KMS-11 (cell line): ENCODE measurements around the gene TEX52.

Source experiments
- H2AFZ ChIP-seq: fragments of 200-600 bp; sonication (generic); 2 replicates; pipeline ENCODE4 v1.6.1; 2016; ENCODE audit warnings: antibody characterized with exemption, mixed run types, low read depth
- H3K27ac ChIP-seq: fragments of 200-600 bp; sonication (generic); 2 replicates; pipeline ENCODE4 v1.6.1; 2016; ENCODE audit warnings: mild to moderate bottlenecking, mixed run types
- H3K27me3 ChIP-seq: fragments of 200-600 bp; sonication (generic); 2 replicates; pipeline ENCODE4 v1.6.1; 2017; ENCODE audit warnings: mild to moderate bottlenecking, low read depth, mixed run types, moderate library complexity; ENCODE audit not compliant: insufficient read depth
- H3K36me3 ChIP-seq: fragments of 200-600 bp; sonication (generic); 2 replicates; pipeline ENCODE4 v1.6.1; 2017; ENCODE audit warnings: mild to moderate bottlenecking, mixed run types; ENCODE audit not compliant: insufficient read depth
- H3K4me1 ChIP-seq: fragments of 200-600 bp; sonication (generic); 2 replicates; pipeline ENCODE4 v1.6.1; 2016; ENCODE audit warnings: mild to moderate bottlenecking, low read depth, mixed run types; ENCODE audit not compliant: poor library complexity, severe bottlenecking
- H3K4me2 ChIP-seq: fragments of 200-600 bp; sonication (generic); 2 replicates; pipeline ENCODE4 v1.7.0; 2016; ENCODE audit warnings: mild to moderate bottlenecking, mixed run types
- H3K4me3 ChIP-seq: fragments of 200-600 bp; sonication (generic); IDR thresholded peaks from 2 replicates; pipeline ENCODE4 v1.6.1; 2017; ENCODE audit warnings: low read depth, low read length, mixed read lengths; ENCODE audit not compliant: insufficient read depth
- H3K79me2 ChIP-seq: fragments of 200-600 bp; sonication (generic); 2 replicates; pipeline ENCODE4 v1.6.1; 2016; ENCODE audit warnings: low read depth, mixed run types; ENCODE audit not compliant: insufficient read depth
- H3K9ac ChIP-seq: fragments of 200-600 bp; sonication (generic); 2 replicates; pipeline ENCODE4 v1.6.1; 2016; ENCODE audit warnings: mild to moderate bottlenecking, mixed run types
- H4K20me1 ChIP-seq: fragments of 200-600 bp; sonication (generic); 2 replicates; pipeline ENCODE4 v1.6.1; 2016; ENCODE audit warnings: mild to moderate bottlenecking, mixed run types; ENCODE audit not compliant: insufficient read depth
- TF ChIP-seq, protein P1 (sequence below): fragments of 200-600 bp; sonication (generic); conservative IDR thresholded peaks from 2 replicates; pipeline ENCODE4 v1.6.1; 2017; ENCODE audit warnings: low read depth, mild to moderate bottlenecking, antibody characterized with exemption, low read length, moderate library complexity, mixed read lengths

Gene TEX52

DNA sequence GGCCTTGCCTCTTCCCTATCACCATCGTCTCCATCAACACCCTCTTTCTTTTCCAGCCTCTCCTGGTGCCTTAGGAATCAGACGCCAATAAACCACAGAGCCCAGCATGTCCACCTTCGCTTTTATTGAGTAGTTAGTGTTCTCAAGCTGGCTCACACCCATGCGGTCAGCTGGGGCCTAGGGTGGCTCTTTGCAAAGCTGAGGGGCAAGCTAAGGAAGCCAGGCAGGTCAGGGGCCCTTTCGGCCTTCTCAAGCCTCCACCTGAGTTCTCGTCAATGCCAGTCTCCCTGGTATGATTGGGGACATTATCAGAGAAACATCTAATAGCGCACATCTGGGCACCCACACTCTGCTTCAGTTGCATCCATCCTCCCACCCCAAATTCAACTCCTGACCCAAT lies 737 bp upstream of the TEX52 start:
- no peaks in the 10 kb centered on the region for H3K4me1 ChIP-seq
- H3K27me3 ChIP-seq, result no peaks in the 10 kb centered on the region
- H2AFZ ChIP-seq, result no peak overlapping the region
- no peak overlapping the region for H3K9ac ChIP-seq
- no peak overlapping the region for H3K4me3 ChIP-seq
- H4K20me1 ChIP-seq, result no peaks in the 10 kb centered on the region
- no peak overlapping the region for H3K27ac ChIP-seq
- H3K4me2 ChIP-seq, result no peak overlapping the region
- no peaks in the 10 kb centered on the region; the same call in 1 of the 2 replicates for H3K36me3 ChIP-seq
- TF ChIP-seq, protein P1, sequence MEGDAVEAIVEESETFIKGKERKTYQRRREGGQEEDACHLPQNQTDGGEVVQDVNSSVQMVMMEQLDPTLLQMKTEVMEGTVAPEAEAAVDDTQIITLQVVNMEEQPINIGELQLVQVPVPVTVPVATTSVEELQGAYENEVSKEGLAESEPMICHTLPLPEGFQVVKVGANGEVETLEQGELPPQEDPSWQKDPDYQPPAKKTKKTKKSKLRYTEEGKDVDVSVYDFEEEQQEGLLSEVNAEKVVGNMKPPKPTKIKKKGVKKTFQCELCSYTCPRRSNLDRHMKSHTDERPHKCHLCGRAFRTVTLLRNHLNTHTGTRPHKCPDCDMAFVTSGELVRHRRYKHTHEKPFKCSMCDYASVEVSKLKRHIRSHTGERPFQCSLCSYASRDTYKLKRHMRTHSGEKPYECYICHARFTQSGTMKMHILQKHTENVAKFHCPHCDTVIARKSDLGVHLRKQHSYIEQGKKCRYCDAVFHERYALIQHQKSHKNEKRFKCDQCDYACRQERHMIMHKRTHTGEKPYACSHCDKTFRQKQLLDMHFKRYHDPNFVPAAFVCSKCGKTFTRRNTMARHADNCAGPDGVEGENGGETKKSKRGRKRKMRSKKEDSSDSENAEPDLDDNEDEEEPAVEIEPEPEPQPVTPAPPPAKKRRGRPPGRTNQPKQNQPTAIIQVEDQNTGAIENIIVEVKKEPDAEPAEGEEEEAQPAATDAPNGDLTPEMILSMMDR, result no peak
- no peaks in the 10 kb centered on the region for H3K79me2 ChIP-seq

DNA sequence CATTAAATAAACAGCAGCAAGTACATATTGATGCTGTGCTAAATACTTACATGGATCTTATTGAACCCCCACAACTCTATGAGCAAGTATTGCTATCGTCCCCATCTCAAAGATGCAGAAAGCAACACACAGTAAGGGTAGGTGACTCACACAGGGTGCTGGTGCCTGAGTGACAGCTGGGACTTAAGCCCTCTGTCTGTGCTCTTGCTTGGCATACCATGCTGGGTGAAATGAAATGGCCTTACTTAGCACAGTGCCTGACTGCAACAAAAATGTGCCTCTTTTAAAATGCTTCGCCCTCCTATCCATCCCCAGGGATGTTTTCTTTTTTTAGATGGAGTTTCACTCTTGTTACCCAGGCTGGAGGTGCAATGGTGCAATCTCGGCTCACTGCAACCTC lies 788 bp downstream of the TEX52 start:
- Histone ChIP-seq H2AFZ (no peak overlapping the region), H3K27me3 (no peaks in the 10 kb centered on the region), H3K4me1 (no peaks in the 10 kb centered on the region), H3K9ac (no peak overlapping the region), H3K4me3 (no peak overlapping the region), H3K4me2 (no peak overlapping the region), H3K27ac (no peak overlapping the region), H4K20me1 (no peaks in the 10 kb centered on the region), H3K36me3 (no peaks in the 10 kb centered on the region; the same call in 1 of the 2 replicates), H3K79me2 (no peaks in the 10 kb centered on the region)
- TF ChIP-seq, protein P1, result no peak

DNA sequence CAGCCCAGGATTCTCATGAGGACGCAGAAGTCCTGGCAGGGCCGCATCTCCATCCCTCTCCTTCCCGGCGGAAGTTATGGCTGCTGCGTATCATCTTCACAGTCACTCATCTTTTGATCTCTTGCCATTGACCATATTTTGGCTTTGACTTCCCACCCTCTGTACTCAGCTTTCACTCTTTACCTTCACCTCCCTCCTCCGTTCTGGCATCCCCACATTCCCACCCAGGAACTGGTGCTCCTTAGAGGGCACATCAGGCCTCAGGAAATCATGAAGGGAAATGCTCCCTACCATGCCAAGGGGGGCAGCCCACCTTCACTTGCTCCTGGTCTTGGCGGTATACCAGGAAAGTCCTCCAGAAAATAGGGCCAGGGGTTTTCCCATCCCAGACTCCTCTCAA lies 1.3 kb downstream of the TEX52 start:
- Histone ChIP-seq H4K20me1 (no peaks in the 10 kb centered on the region), H3K4me2 (no peak overlapping the region), H3K79me2 (no peaks in the 10 kb centered on the region), H3K27me3 (no peaks in the 10 kb centered on the region), H3K4me1 (no peaks in the 10 kb centered on the region), H3K4me3 (no peak overlapping the region), H2AFZ (no peak overlapping the region), H3K36me3 (no peaks in the 10 kb centered on the region; the same call in 1 of the 2 replicates), H3K27ac (no peak overlapping the region), H3K9ac (no peak overlapping the region)
- TF ChIP-seq, protein P1, result no peak

DNA sequence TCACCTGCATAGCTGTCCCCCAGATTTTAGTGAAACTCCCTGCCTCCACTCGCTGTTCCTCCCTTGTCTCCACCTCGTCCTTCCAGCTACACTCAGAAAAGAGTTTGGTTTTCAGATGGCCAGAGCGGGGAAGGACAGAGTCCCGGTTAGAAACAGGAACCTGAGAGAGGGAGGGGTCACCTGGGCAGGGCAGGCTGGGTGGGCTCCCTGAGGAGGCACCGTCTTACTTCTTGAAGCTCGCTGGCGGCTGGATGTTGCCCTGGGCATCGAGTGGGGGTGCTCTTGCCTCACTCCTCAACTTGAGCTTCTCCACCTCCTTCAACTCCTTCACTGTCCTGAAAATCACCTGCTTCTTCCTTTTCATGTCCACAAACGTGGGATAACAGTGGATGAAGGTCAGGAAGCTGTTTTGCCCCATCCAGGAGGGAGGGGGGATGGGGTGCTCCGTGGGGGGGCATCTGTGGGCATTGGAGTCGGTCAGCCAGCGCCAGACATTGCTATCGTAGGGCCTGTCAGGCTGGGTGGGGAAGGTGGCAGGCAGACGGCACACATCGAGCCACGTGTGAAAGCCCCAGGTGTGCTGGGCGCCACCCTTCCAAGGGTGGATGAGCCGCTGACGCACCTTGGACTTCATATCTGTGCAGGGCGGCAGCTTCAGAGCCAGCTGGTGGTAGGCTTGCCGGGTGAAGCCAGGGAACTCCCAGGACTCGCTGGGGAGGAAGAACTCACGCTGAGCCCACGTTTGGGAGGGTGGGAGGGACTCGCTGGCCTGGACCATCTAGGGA lies 2.0 kb downstream of the TEX52 start:
- Histone ChIP-seq H3K27ac (no peak overlapping the region), H2AFZ (no peak overlapping the region)
- TF ChIP-seq, protein P1, result no peak

More for the DNA sequence above, 2.0 kb downstream of the TEX52 start:
- Histone ChIP-seq H4K20me1 (no peaks in the 10 kb centered on the region), H3K9ac (no peak overlapping the region), H3K27me3 (no peaks in the 10 kb centered on the region), H3K4me2 (no peak overlapping the region), H3K4me1 (no peaks in the 10 kb centered on the region), H3K36me3 (no peaks in the 10 kb centered on the region; the same call in 1 of the 2 replicates), H3K4me3 (no peak overlapping the region), H3K79me2 (no peaks in the 10 kb centered on the region)
